ENCODE measurements around the gene AGBL3.
A peak's percentile ranks its signal among the peaks of the same experiment; 100 is the strongest.

Gene AGBL3

GRCh38 chr7:134986363-134987251 lies at the start of gene AGBL3:
TSS of gene AGBL3 (plus strand) at chr7:134986508. CDS start at chr7:134987934, 1,426 bp downstream.
- peak; percentile 90 for DNase-seq

- DNase-seq = no peak
Observed at GRCh38 chr7:134936893-134937510, 49.3 kb upstream of the AGBL3 start.

- no peak for DNase-seq
Observed at GRCh38 chr7:134938141-134938540, 48.2 kb upstream of the AGBL3 start.

GRCh38 chr7:134939136-134939535 lies 47.2 kb upstream of the AGBL3 start:
- DNase-seq = no peak

- no peak for DNase-seq
Observed at GRCh38 chr7:134940729-134941128, 45.6 kb upstream of the AGBL3 start.

- DNase-seq = no peak
Observed at GRCh38 chr7:134941185-134941900, 45.0 kb upstream of the AGBL3 start.

GRCh38 chr7:134941952-134942351 lies 44.4 kb upstream of the AGBL3 start:
- DNase-seq = no peak

GRCh38 chr7:134942690-134943466 lies 43.4 kb upstream of the AGBL3 start:
- no peak for DNase-seq

GRCh38 chr7:134943785-134944400 lies 42.4 kb upstream of the AGBL3 start:
- DNase-seq = no peak

GRCh38 chr7:134945691-134946090 lies 40.6 kb upstream of the AGBL3 start:
- no peak for DNase-seq

GRCh38 chr7:134946260-134946659 lies 40.0 kb upstream of the AGBL3 start:
- DNase-seq = no peak

- DNase-seq = no peak
Observed at GRCh38 chr7:134947329-134947728, 39.0 kb upstream of the AGBL3 start.

- DNase-seq = no peak
Observed at GRCh38 chr7:134947831-134948230, 38.5 kb upstream of the AGBL3 start.

GRCh38 chr7:134948246-134948645 lies 38.1 kb upstream of the AGBL3 start:
- no peak for DNase-seq

- no peak for DNase-seq
Observed at GRCh38 chr7:134948736-134949135, 37.6 kb upstream of the AGBL3 start.

GRCh38 chr7:134949171-134949570 lies 37.1 kb upstream of the AGBL3 start:
- DNase-seq = no peak

GRCh38 chr7:134954197-134955082 lies 31.9 kb upstream of the AGBL3 start:
- peak; percentile 52 for DNase-seq

- DNase-seq = no peak
Observed at GRCh38 chr7:134957005-134957404, 29.3 kb upstream of the AGBL3 start.

- DNase-seq = no peak
Observed at GRCh38 chr7:134959810-134960209, 26.5 kb upstream of the AGBL3 start.

GRCh38 chr7:134962270-134962780 lies 24.0 kb upstream of the AGBL3 start:
- no peak for DNase-seq

- no peak for DNase-seq
Observed at GRCh38 chr7:134963036-134963435, 23.3 kb upstream of the AGBL3 start.
